GM19397 (cell line): ENCODE measurements around the gene GRID1.

Source experiments
- ATAC-seq: cut with Tn5 transposase; IDR thresholded peaks from one replicate; pipeline ENCODE4 v1.9.1; 2021; ENCODE audit warnings: mild to moderate bottlenecking, moderate library complexity; ENCODE audit not compliant: unreplicated experiment

Gene GRID1

GRCh38 chr10:86218160-86218559 lies 148.4 kb downstream of the GRID1 start:
- no peak for ATAC-seq

- ATAC-seq: no peak
Observed at GRCh38 chr10:86217371-86218080, 149.1 kb downstream of the GRID1 start.

GRCh38 chr10:86216886-86217285 lies 149.7 kb downstream of the GRID1 start:
- no peak for ATAC-seq

DNA sequence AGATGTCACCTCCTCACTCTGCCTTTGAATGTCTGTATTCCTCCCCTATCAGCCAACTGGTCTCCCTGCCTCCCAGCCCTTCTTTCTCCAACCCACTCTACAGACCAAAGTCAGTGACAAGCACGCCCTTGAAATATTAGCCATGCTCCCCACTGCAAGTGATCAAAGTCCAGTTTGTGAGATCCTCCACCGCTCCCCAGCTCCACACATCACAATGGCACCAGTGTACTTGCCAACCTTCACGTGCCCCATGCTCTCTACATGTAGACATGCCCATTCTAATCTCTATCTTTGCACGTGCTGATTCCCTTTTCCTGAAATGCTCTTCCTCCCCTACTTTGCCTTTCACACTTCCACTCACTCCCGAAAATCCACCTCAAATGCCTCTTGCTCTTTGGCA lies 150.9 kb downstream of the GRID1 start:
- ATAC-seq: no peak

DNA sequence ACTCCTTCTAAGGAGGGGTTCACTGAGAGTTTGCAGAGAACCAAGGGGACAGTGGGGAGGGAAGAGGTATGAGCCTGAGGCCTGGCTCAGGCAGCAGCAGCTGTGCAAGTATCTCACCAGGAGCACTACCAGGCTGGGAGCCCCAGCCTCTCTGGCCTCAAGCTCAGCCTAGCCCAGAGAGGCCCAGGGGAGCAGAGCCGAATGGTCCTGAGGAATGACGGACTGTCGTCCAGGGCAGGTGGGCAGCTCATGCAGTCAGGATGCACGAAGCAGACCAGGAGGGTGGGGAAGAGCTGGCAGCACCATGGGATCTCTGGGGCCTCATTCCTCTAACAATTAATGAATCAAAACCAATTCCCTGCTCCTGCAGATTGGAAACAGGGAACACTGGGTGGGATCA lies 151.5 kb downstream of the GRID1 start:
- no peak for ATAC-seq

GRCh38 chr10:86213148-86213547 lies 153.4 kb downstream of the GRID1 start:
- ATAC-seq: no peak

- no peak for ATAC-seq
Observed at GRCh38 chr10:86212391-86212700, 154.2 kb downstream of the GRID1 start.

DNA sequence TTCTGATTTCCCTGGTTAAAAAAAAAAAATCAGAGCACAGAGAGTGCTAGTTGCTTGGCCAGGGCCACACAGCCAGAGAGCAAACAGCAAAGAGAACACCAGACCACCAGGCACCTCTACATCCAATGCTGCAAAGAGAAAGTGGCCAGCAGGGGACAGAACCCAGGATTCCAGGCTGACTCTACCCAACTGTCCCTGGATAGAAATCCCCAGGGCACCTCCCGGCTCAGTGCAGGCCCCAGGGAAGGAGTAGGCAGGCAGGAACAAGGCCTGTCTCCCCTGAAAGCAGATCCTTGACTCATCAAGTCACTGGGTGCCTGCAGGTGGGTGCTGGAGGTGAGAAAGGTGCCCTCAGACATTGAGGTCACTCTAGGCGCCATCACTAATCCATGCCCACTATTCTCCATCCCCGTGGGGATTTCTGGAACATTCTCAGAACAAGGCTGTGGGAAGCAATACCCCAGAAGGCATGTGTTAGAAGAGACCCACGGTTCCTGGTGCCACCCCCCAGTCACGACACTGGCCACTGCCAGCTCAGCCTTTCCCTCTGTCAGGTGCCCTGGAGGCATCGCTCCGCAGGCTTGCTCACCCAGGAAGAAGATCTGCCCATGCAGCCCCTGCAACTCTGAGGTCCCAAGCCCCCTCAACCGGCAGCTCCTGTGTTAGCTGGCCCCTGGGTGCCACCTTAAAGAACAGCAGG lies 154.8 kb downstream of the GRID1 start:
- ATAC-seq: no peak

DNA sequence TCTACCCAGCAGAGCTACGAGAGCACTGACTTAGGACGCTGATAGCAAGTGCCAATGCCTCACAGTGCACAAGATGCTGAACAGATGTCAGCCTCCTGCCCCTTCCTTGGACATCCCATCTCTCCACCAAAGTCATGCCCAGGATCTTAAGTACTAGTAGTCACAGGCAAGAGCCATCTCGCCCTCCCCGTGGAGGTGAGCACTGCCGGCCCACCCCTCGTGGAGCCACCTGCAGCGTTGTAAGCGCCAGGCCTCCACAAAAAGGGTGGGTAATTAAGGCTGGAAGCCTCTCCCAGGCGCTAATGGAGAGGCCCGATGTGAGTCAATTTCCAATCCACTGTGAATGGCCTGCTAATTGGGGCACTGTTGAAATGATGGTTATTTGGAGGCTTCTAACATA lies 156.2 kb downstream of the GRID1 start:
- ATAC-seq: no peak

- no peak for ATAC-seq
Observed at GRCh38 chr10:86209726-86210125, 156.9 kb downstream of the GRID1 start.

- no peak for ATAC-seq
Observed at GRCh38 chr10:86207226-86207625, 159.4 kb downstream of the GRID1 start.

GRCh38 chr10:86206240-86206579 lies 160.4 kb downstream of the GRID1 start:
- ATAC-seq: no peak

GRCh38 chr10:86205306-86206239 lies 161.0 kb downstream of the GRID1 start:
- no peak for ATAC-seq

GRCh38 chr10:86204421-86205305 lies 161.9 kb downstream of the GRID1 start:
- no peak for ATAC-seq

- no peak for ATAC-seq
Observed at GRCh38 chr10:86203162-86203905, 163.3 kb downstream of the GRID1 start.

GRCh38 chr10:86202226-86202735 lies 164.3 kb downstream of the GRID1 start:
- no peak for ATAC-seq

GRCh38 chr10:86200867-86201266 lies 165.7 kb downstream of the GRID1 start:
- no peak for ATAC-seq

GRCh38 chr10:86200269-86200668 lies 166.3 kb downstream of the GRID1 start:
- no peak for ATAC-seq

DNA sequence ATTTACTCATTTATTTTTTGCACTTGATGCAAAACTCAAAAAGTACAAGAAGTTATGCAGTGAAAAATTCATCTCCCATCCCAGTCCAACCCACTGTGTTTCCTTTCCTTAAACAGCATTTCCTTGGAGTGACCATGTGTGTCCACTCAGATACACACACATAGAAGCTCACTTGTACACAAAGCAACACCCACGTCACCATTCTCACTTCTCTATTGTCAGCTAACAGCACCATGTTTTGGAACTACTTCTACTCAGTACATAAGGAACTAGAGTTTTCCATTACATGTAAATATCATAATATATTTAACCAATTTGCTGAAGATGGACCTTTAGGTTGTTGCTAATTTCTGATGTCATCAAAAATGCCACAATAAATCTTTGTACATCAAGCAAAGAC lies 167.6 kb downstream of the GRID1 start:
- no peak for ATAC-seq

- ATAC-seq: no peak
Observed at GRCh38 chr10:86198271-86198670, 168.3 kb downstream of the GRID1 start.
